ENCODE measurements around the gene RBM5. TPM values are rescaled to one million over a fixed set of nuclear protein-coding genes. Genes with fewer than 3 reads are reported as not detected.

The RBM5 gene
- total RNA-seq, 1 experiment from 2014 or later = 92.1 TPM

DNA sequence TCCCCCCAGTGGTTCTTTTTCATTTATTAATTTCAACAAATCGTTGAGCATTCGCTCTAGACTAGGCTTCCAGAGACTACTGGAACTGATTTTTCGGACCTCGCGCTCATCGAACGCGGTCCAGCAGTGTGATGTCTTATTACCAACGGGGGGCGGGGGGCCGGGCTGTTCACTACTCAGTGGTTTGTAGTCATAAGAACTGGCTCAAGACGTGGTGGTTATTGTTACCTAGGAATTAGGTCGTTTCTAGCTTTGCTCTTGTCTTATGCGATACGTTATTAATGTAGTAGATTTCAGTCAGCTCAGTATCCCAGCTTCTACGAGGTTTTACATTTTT lies 858 bp downstream of the RBM5 start (continued):
- TF ChIP-seq, protein P1, sequence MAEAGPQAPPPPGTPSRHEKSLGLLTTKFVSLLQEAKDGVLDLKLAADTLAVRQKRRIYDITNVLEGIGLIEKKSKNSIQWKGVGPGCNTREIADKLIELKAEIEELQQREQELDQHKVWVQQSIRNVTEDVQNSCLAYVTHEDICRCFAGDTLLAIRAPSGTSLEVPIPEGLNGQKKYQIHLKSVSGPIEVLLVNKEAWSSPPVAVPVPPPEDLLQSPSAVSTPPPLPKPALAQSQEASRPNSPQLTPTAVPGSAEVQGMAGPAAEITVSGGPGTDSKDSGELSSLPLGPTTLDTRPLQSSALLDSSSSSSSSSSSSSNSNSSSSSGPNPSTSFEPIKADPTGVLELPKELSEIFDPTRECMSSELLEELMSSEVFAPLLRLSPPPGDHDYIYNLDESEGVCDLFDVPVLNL (CRISPR knock-in tag; IDR thresholded peaks at IDR 0.05; ENCODE audit: borderline replicate concordance, low read depth) = no peak
- TF ChIP-seq, protein P2, sequence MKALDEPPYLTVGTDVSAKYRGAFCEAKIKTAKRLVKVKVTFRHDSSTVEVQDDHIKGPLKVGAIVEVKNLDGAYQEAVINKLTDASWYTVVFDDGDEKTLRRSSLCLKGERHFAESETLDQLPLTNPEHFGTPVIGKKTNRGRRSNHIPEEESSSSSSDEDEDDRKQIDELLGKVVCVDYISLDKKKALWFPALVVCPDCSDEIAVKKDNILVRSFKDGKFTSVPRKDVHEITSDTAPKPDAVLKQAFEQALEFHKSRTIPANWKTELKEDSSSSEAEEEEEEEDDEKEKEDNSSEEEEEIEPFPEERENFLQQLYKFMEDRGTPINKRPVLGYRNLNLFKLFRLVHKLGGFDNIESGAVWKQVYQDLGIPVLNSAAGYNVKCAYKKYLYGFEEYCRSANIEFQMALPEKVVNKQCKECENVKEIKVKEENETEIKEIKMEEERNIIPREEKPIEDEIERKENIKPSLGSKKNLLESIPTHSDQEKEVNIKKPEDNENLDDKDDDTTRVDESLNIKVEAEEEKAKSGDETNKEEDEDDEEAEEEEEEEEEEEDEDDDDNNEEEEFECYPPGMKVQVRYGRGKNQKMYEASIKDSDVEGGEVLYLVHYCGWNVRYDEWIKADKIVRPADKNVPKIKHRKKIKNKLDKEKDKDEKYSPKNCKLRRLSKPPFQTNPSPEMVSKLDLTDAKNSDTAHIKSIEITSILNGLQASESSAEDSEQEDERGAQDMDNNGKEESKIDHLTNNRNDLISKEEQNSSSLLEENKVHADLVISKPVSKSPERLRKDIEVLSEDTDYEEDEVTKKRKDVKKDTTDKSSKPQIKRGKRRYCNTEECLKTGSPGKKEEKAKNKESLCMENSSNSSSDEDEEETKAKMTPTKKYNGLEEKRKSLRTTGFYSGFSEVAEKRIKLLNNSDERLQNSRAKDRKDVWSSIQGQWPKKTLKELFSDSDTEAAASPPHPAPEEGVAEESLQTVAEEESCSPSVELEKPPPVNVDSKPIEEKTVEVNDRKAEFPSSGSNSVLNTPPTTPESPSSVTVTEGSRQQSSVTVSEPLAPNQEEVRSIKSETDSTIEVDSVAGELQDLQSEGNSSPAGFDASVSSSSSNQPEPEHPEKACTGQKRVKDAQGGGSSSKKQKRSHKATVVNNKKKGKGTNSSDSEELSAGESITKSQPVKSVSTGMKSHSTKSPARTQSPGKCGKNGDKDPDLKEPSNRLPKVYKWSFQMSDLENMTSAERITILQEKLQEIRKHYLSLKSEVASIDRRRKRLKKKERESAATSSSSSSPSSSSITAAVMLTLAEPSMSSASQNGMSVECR (CRISPR knock-in tag; IDR thresholded peaks at IDR 0.05; ENCODE audit: borderline replicate concordance) = no peak
- TF ChIP-seq GABPB1 (CRISPR knock-in tag; IDR thresholded peaks at IDR 0.05) (no peak), FOXP1 (CRISPR knock-in tag; IDR thresholded peaks at IDR 0.05; ENCODE audit: borderline replicate concordance) (no peak), ZNF671 (CRISPR knock-in tag; IDR thresholded peaks at IDR 0.05) (no peak)
- TF ChIP-seq, protein P3, sequence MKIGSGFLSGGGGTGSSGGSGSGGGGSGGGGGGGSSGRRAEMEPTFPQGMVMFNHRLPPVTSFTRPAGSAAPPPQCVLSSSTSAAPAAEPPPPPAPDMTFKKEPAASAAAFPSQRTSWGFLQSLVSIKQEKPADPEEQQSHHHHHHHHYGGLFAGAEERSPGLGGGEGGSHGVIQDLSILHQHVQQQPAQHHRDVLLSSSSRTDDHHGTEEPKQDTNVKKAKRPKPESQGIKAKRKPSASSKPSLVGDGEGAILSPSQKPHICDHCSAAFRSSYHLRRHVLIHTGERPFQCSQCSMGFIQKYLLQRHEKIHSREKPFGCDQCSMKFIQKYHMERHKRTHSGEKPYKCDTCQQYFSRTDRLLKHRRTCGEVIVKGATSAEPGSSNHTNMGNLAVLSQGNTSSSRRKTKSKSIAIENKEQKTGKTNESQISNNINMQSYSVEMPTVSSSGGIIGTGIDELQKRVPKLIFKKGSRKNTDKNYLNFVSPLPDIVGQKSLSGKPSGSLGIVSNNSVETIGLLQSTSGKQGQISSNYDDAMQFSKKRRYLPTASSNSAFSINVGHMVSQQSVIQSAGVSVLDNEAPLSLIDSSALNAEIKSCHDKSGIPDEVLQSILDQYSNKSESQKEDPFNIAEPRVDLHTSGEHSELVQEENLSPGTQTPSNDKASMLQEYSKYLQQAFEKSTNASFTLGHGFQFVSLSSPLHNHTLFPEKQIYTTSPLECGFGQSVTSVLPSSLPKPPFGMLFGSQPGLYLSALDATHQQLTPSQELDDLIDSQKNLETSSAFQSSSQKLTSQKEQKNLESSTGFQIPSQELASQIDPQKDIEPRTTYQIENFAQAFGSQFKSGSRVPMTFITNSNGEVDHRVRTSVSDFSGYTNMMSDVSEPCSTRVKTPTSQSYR (CRISPR knock-in tag; IDR thresholded peaks at IDR 0.05) = no peak

DNA sequence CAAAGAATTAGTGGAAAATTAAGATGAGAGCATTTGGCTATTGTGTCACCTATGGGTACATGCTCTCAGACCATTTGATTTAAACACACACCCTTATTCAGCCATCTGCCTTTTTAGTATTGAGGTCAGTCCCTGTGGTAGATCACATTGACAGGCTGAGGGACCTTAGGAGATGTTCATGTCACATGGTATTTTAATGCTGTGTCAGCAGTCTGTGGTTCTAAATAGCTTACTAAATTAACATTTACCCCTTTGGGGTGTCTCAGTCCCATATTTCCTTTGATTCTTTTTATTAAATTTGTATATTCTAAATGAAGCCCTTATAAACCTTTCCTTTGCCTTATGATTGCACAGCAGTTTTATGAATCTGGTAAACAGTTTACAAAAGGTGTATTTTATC lies 2.3 kb downstream of the RBM5 start:
- no peak for ATAC-seq
- DNase-seq (ENCODE audit: low spot score) = no peak
- TF ChIP-seq, protein P4, sequence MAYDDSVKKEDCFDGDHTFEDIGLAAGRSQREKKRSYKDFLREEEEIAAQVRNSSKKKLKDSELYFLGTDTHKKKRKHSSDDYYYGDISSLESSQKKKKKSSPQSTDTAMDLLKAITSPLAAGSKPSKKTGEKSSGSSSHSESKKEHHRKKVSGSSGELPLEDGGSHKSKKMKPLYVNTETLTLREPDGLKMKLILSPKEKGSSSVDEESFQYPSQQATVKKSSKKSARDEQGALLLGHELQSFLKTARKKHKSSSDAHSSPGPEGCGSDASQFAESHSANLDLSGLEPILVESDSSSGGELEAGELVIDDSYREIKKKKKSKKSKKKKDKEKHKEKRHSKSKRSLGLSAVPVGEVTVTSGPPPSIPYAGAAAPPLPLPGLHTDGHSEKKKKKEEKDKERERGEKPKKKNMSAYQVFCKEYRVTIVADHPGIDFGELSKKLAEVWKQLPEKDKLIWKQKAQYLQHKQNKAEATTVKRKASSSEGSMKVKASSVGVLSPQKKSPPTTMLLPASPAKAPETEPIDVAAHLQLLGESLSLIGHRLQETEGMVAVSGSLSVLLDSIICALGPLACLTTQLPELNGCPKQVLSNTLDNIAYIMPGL (CRISPR knock-in tag; IDR thresholded peaks at IDR 0.05) = no peak
- TF ChIP-seq SMAD4 (CRISPR knock-in tag; IDR thresholded peaks at IDR 0.05) (no peak), EMX1 (CRISPR knock-in tag; IDR thresholded peaks at IDR 0.05) (no peak), CBFB (CRISPR knock-in tag; IDR thresholded peaks at IDR 0.05; ENCODE audit: low read depth) (no peak), PRRX2 (CRISPR knock-in tag; IDR thresholded peaks at IDR 0.05) (no peak), NFE2L1 (CRISPR knock-in tag; IDR thresholded peaks at IDR 0.05) (no peak), IRF2 (CRISPR knock-in tag; IDR thresholded peaks at IDR 0.05; ENCODE audit: borderline replicate concordance, low read depth) (no peak), GABPB1 (CRISPR knock-in tag; IDR thresholded peaks at IDR 0.05) (no peak)
- TF ChIP-seq, protein P5, sequence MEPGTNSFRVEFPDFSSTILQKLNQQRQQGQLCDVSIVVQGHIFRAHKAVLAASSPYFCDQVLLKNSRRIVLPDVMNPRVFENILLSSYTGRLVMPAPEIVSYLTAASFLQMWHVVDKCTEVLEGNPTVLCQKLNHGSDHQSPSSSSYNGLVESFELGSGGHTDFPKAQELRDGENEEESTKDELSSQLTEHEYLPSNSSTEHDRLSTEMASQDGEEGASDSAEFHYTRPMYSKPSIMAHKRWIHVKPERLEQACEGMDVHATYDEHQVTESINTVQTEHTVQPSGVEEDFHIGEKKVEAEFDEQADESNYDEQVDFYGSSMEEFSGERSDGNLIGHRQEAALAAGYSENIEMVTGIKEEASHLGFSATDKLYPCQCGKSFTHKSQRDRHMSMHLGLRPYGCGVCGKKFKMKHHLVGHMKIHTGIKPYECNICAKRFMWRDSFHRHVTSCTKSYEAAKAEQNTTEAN (CRISPR knock-in tag; IDR thresholded peaks at IDR 0.05) = no peak
- TF ChIP-seq, protein P6, sequence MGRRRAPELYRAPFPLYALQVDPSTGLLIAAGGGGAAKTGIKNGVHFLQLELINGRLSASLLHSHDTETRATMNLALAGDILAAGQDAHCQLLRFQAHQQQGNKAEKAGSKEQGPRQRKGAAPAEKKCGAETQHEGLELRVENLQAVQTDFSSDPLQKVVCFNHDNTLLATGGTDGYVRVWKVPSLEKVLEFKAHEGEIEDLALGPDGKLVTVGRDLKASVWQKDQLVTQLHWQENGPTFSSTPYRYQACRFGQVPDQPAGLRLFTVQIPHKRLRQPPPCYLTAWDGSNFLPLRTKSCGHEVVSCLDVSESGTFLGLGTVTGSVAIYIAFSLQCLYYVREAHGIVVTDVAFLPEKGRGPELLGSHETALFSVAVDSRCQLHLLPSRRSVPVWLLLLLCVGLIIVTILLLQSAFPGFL (CRISPR knock-in tag; IDR thresholded peaks at IDR 0.05; ENCODE audit: borderline replicate concordance) = no peak
- TF ChIP-seq, protein P7, sequence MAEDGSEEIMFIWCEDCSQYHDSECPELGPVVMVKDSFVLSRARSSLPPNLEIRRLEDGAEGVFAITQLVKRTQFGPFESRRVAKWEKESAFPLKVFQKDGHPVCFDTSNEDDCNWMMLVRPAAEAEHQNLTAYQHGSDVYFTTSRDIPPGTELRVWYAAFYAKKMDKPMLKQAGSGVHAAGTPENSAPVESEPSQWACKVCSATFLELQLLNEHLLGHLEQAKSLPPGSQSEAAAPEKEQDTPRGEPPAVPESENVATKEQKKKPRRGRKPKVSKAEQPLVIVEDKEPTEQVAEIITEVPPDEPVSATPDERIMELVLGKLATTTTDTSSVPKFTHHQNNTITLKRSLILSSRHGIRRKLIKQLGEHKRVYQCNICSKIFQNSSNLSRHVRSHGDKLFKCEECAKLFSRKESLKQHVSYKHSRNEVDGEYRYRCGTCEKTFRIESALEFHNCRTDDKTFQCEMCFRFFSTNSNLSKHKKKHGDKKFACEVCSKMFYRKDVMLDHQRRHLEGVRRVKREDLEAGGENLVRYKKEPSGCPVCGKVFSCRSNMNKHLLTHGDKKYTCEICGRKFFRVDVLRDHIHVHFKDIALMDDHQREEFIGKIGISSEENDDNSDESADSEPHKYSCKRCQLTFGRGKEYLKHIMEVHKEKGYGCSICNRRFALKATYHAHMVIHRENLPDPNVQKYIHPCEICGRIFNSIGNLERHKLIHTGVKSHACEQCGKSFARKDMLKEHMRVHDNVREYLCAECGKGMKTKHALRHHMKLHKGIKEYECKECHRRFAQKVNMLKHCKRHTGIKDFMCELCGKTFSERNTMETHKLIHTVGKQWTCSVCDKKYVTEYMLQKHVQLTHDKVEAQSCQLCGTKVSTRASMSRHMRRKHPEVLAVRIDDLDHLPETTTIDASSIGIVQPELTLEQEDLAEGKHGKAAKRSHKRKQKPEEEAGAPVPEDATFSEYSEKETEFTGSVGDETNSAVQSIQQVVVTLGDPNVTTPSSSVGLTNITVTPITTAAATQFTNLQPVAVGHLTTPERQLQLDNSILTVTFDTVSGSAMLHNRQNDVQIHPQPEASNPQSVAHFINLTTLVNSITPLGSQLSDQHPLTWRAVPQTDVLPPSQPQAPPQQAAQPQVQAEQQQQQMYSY (CRISPR knock-in tag; IDR thresholded peaks at IDR 0.05) = no peak
- TF ChIP-seq, protein P8, sequence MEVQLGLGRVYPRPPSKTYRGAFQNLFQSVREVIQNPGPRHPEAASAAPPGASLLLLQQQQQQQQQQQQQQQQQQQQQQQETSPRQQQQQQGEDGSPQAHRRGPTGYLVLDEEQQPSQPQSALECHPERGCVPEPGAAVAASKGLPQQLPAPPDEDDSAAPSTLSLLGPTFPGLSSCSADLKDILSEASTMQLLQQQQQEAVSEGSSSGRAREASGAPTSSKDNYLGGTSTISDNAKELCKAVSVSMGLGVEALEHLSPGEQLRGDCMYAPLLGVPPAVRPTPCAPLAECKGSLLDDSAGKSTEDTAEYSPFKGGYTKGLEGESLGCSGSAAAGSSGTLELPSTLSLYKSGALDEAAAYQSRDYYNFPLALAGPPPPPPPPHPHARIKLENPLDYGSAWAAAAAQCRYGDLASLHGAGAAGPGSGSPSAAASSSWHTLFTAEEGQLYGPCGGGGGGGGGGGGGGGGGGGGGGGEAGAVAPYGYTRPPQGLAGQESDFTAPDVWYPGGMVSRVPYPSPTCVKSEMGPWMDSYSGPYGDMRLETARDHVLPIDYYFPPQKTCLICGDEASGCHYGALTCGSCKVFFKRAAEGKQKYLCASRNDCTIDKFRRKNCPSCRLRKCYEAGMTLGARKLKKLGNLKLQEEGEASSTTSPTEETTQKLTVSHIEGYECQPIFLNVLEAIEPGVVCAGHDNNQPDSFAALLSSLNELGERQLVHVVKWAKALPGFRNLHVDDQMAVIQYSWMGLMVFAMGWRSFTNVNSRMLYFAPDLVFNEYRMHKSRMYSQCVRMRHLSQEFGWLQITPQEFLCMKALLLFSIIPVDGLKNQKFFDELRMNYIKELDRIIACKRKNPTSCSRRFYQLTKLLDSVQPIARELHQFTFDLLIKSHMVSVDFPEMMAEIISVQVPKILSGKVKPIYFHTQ (CRISPR knock-in tag; IDR thresholded peaks at IDR 0.05) = no peak
- ChIA-PET CTCF (no interaction called here), POLR2A (no interaction called here)
- peaks cover 8% of the 10 kb centered on the region for H3K4me1 Mint-ChIP-seq
- H3K4me3 Mint-ChIP-seq = no peak overlapping the region; the same call in 1 of the 2 replicates
- peaks cover 52% of the 10 kb centered on the region for H3K36me3 Mint-ChIP-seq
- no peak overlapping the region for H3K27ac Mint-ChIP-seq
- H3K27me3 Mint-ChIP-seq (ENCODE audit: low read depth) = no peaks in the 10 kb centered on the region
- H3K9me3 Mint-ChIP-seq = peaks cover 6% of the 10 kb centered on the region

Data from WTC11 (cell line).